ENCODE measurements around the gene KDM6A. TPM values are rescaled to one million over a fixed set of nuclear protein-coding genes. Genes with fewer than 3 reads are reported as not detected.
A peak's percentile ranks its signal among the peaks of the same experiment; 100 is the strongest.

KDM6A gene
- total RNA-seq, 1 experiment from 2014 or later, result 42.8 TPM

GRCh38 chrX:44914532-44915198 lies 41.7 kb downstream of the KDM6A start:
- Mint-ChIP-seq H3K4me3 (ENCODE audit: low read depth, unreplicated experiment) (peak overlapping the region; percentile 57), H3K27ac (ENCODE audit: unreplicated experiment) (peak overlapping the region; percentile 73), H3K4me1 (ENCODE audit: low read depth, unreplicated experiment) (peaks cover 35% of the 10 kb centered on the region), H3K27me3 (ENCODE audit: unreplicated experiment) (no peaks in the 10 kb centered on the region), H3K36me3 (ENCODE audit: insufficient read depth, unreplicated experiment) (peaks cover 10% of the 10 kb centered on the region), H3K9me3 (ENCODE audit: low read depth, unreplicated experiment) (no peaks in the 10 kb centered on the region)
- intact Hi-C loops (cut with micrococcal nuclease; ENCODE audit: unreplicated experiment), result loop anchor here (2.0 kb wide), 1 partner anchor 42 kb away; the partner anchor contains the start of gene KDM6A
- no peak for DNase-seq
- no TSS peak for BruUV-seq (replicated peaks)
- CTCF ChIA-PET, result interaction anchor here (0.5 to 1.4 kb wide), 2 partner anchors 11 to 44 kb away, joined by 4 to 7 read pairs; no protein-coding TSS in a partner anchor
- TF ChIP-seq CTCF (IDR thresholded peaks at IDR 0.05; ENCODE audit: unreplicated experiment), result no peak

GRCh38 chrX:44915361-44915868 lies 42.4 kb downstream of the KDM6A start:
- BruUV-seq (replicated peaks), result no TSS peak
- H3K4me1 Mint-ChIP-seq (ENCODE audit: low read depth, unreplicated experiment), result peaks cover 35% of the 10 kb centered on the region
- TF ChIP-seq CTCF (IDR thresholded peaks at IDR 0.05; ENCODE audit: unreplicated experiment), result no peak
- no peaks in the 10 kb centered on the region for H3K9me3 Mint-ChIP-seq (ENCODE audit: low read depth, unreplicated experiment)
- peaks cover 10% of the 10 kb centered on the region for H3K36me3 Mint-ChIP-seq (ENCODE audit: insufficient read depth, unreplicated experiment)
- H3K27me3 Mint-ChIP-seq (ENCODE audit: unreplicated experiment), result no peaks in the 10 kb centered on the region
- no peak for DNase-seq
- peak overlapping the region; percentile 73 for H3K27ac Mint-ChIP-seq (ENCODE audit: unreplicated experiment)
- intact Hi-C loops (cut with micrococcal nuclease; ENCODE audit: unreplicated experiment), result loop anchor here (2.0 kb wide), 1 partner anchor 43 kb away; the partner anchor contains the start of gene KDM6A
- H3K4me3 Mint-ChIP-seq (ENCODE audit: low read depth, unreplicated experiment), result peak overlapping the region; percentile 57
- CTCF ChIA-PET, result interaction anchor here (0.5 kb wide), 1 partner anchor 43 kb away, joined by 3 read pairs; no protein-coding TSS in a partner anchor

GRCh38 chrX:44918722-44919121 lies 45.7 kb downstream of the KDM6A start:
- CTCF ChIA-PET, result no interaction called here
- H3K4me1 Mint-ChIP-seq (ENCODE audit: low read depth, unreplicated experiment), result peaks cover 39% of the 10 kb centered on the region
- intact Hi-C loops (cut with micrococcal nuclease; ENCODE audit: unreplicated experiment), result no loop called here
- H3K27me3 Mint-ChIP-seq (ENCODE audit: unreplicated experiment), result no peaks in the 10 kb centered on the region
- no TSS peak for BruUV-seq (replicated peaks)
- DNase-seq, result no peak
- no peak overlapping the region for H3K27ac Mint-ChIP-seq (ENCODE audit: unreplicated experiment)
- H3K4me3 Mint-ChIP-seq (ENCODE audit: low read depth, unreplicated experiment), result no peak overlapping the region
- TF ChIP-seq CTCF (IDR thresholded peaks at IDR 0.05; ENCODE audit: unreplicated experiment), result no peak
- H3K36me3 Mint-ChIP-seq (ENCODE audit: insufficient read depth, unreplicated experiment), result peaks cover 14% of the 10 kb centered on the region
- H3K9me3 Mint-ChIP-seq (ENCODE audit: low read depth, unreplicated experiment), result no peaks in the 10 kb centered on the region

- Mint-ChIP-seq H3K4me3 (ENCODE audit: low read depth, unreplicated experiment) (no peak overlapping the region), H3K9me3 (ENCODE audit: low read depth, unreplicated experiment) (no peaks in the 10 kb centered on the region), H3K27ac (ENCODE audit: unreplicated experiment) (no peak overlapping the region), H3K27me3 (ENCODE audit: unreplicated experiment) (no peaks in the 10 kb centered on the region), H3K4me1 (ENCODE audit: low read depth, unreplicated experiment) (peaks cover 34% of the 10 kb centered on the region), H3K36me3 (ENCODE audit: insufficient read depth, unreplicated experiment) (peaks cover 6% of the 10 kb centered on the region)
- intact Hi-C loops (cut with micrococcal nuclease; ENCODE audit: unreplicated experiment), result no loop called here
- no peak for TF ChIP-seq CTCF (IDR thresholded peaks at IDR 0.05; ENCODE audit: unreplicated experiment)
- CTCF ChIA-PET, result no interaction called here
- DNase-seq, result no peak
- BruUV-seq (replicated peaks), result no TSS peak
Measured at GRCh38 chrX:44922980-44923379, 50.0 kb downstream of the KDM6A start.
